Fibroblast of pulmonary artery (primary cell): ENCODE results near the gene CHRNE.

Source experiments
- DNase-seq: peaks from one replicate; pipeline ENCODE4 v3.0.0-alpha.2; 2010; ENCODE audit warnings: low read depth
- H3K4me3 ChIP-seq: replicated peaks from 2 replicates; pipeline ENCODE4 v1.5.1; 2011; ENCODE audit warnings: low read depth, mild to moderate bottlenecking, control low read depth, low read length, moderate library complexity
- CTCF ChIP-seq: IDR thresholded peaks from 2 replicates; pipeline ENCODE4 v1.5.1; 2011; ENCODE audit warnings: mild to moderate bottlenecking, control low read depth, low read length, inconsistent platforms; ENCODE audit errors: missing control alignments

Gene CHRNE

GRCh38 chr17:4901648-4902344 is 1.1 kb downstream of the CHRNE start:
- TF ChIP-seq CTCF = no peak
- no peak overlapping the region for H3K4me3 ChIP-seq
- DNase-seq = no peak

- TF ChIP-seq CTCF = no peak
- DNase-seq = no peak
- H3K4me3 ChIP-seq = no peak overlapping the region
Observed at GRCh38 chr17:4901108-4901647, 1.7 kb downstream of the CHRNE start.

- DNase-seq = no peak
- no peak for TF ChIP-seq CTCF
- H3K4me3 ChIP-seq = no peak overlapping the region
Observed at GRCh38 chr17:4900231-4901107, 2.4 kb downstream of the CHRNE start.

GRCh38 chr17:4899341-4900230 is 3.3 kb downstream of the CHRNE start, which contains the start of gene C17orf107:
TSS of gene C17orf107 (plus strand) at chr17:4899536. CDS start at chr17:4899763, 227 bp downstream.
- DNase-seq = peak; percentile 87
- peak within 1 kb of the TSS; percentile 59 for H3K4me3 ChIP-seq
- no peak for TF ChIP-seq CTCF

- no peak for DNase-seq
- TF ChIP-seq CTCF = no peak
- peak overlapping the region; percentile 59 for H3K4me3 ChIP-seq
Observed at GRCh38 chr17:4898927-4899326, 4.0 kb downstream of the CHRNE start.

GRCh38 chr17:4898351-4898750 is 4.5 kb downstream of the CHRNE start:
- no peak overlapping the region for H3K4me3 ChIP-seq
- no peak for DNase-seq
- no peak for TF ChIP-seq CTCF
